HG02678 (cell line): Measurements from ENCODE around the gene SMPD1.
"Not testable (repeated sequence)": the region's sequence is repeated elsewhere in the genome, so short reads cannot be mapped to it uniquely, and the experiment has no call there.

Source experiments
- ATAC-seq: cut with Tn5 transposase; IDR thresholded peaks from one replicate; pipeline ENCODE4 v1.9.1; 2021; ENCODE audit warnings: mild to moderate bottlenecking, moderate library complexity; ENCODE audit not compliant: unreplicated experiment

SMPD1 gene

DNA sequence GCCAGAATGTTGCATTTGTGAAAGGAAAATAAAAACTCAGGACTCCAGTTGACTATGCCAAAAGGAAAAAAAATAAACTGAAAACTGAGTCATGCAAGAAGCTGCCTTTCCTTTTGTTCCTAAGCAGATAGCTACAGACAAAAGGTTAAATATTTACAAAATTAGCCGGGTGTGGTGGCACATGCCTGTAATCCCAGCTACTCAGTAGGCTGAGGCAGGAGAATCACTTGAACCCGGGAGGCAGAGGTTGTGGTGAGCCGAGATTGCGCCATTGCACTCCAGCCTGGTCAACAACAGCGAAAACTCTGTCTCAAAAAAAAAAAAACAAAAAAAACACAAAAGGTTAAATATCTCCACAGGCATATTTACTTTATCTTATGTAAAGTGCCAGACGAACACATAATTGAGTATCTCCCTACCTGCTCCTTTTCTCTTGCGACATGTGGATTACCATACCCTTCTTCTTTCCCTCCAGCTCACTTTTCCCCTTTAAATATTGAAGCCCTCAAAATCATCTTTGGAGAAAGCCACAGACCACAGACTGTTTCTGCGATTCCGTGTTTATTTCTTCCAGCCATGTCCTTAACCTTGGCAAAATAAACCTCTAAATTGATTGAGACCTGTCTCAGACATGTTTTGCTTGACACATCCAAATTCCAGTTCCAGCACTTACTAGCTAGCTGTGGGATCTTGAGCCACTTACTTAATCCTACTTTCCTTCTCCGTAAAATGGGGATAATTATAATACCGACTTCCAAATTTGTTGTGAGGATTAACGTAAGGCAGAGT, 2.3 kb upstream of the SMPD1 start:
- ATAC-seq, result no peak

DNA sequence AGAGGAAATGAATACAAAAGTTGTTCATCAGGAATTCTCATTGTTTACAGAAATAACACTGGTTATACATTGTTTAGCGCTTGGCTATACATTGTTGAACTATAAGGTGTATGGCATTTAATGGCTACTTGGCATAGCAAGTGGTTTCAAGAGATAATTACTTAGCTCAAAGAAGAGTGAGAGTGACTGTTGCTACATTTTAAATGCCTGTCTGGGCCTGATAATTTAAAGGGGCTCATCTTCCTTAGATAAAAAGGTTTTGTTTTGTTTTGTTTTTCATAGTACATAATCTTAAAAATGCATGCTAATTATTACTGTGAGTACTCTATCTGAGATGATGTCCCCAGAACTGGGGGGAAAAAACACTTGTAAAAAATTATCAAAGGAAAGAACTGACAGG, 1.5 kb upstream of the SMPD1 start:
- no peak for ATAC-seq

DNA sequence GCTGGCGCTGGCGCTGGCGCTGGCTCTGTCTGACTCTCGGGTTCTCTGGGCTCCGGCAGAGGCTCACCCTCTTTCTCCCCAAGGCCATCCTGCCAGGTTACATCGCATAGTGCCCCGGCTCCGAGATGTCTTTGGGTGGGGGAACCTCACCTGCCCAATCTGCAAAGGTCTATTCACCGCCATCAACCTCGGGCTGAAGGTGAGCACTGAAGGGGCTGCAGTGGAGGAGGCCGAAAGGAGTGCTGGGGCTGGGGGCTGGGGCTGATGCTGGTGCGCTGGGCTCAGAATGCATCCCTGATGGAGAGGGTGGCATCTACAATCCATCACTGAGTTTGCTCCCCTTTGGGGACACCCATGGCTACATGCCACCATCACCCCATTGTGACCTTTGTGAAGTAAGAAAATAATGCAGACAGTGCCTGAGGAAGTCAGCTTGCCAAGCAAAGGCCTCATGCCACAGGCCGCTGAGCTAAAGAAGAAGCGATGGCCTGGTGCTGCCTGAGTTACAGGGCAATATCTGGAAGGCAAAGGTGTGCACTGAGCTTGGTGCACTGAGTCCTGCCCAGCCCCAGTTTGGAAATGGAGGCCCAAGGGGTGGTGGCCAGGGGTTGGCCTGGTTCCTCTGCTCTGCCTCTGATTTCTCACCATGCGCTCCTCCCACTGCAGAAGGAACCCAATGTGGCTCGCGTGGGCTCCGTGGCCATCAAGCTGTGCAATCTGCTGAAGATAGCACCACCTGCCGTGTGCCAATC, 620 bp downstream of the SMPD1 start:
- no peak for ATAC-seq

DNA sequence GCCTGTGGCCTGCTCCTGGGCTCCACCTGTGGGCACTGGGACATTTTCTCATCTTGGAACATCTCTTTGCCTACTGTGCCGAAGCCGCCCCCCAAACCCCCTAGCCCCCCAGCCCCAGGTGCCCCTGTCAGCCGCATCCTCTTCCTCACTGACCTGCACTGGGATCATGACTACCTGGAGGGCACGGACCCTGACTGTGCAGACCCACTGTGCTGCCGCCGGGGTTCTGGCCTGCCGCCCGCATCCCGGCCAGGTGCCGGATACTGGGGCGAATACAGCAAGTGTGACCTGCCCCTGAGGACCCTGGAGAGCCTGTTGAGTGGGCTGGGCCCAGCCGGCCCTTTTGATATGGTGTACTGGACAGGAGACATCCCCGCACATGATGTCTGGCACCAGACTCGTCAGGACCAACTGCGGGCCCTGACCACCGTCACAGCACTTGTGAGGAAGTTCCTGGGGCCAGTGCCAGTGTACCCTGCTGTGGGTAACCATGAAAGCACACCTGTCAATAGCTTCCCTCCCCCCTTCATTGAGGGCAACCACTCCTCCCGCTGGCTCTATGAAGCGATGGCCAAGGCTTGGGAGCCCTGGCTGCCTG, 1.4 kb downstream of the SMPD1 start:
- ATAC-seq, result no peak

DNA sequence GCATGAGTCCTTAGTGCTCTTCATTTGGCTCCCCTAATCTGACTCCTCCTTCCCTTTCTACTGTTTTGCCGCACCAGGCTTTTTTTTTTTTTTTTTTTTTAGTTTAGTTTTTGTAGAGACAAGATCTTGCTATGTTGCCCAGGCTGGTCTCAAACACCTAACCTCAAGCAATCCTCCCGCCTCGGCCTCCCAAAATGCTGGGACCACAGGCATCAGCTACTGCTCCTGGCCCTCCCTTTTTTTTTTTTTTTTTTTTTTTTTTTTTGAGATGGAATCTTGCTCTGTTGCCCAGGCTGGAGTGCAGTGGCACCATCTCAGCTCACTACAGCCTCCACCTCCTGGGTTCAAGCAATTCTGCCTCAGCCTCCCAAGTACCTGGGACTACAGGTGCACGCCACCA, 2.0 kb downstream of the SMPD1 start:
- not testable (repeated sequence) for ATAC-seq

DNA sequence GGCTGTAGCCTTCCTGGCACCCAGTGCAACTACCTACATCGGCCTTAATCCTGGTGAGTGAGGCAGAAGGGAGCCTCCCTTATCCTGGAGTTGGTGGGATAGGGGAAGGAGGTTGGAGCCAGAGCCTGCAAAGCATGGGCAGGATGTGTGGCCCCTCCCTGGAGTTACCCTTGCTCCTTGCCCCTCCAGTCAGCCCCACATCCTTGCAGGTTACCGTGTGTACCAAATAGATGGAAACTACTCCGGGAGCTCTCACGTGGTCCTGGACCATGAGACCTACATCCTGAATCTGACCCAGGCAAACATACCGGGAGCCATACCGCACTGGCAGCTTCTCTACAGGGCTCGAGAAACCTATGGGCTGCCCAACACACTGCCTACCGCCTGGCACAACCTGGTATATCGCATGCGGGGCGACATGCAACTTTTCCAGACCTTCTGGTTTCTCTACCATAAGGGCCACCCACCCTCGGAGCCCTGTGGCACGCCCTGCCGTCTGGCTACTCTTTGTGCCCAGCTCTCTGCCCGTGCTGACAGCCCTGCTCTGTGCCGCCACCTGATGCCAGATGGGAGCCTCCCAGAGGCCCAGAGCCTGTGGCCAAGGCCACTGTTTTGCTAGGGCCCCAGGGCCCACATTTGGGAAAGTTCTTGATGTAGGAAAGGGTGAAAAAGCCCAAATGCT, 3.9 kb downstream of the SMPD1 start:
- no peak for ATAC-seq

DNA sequence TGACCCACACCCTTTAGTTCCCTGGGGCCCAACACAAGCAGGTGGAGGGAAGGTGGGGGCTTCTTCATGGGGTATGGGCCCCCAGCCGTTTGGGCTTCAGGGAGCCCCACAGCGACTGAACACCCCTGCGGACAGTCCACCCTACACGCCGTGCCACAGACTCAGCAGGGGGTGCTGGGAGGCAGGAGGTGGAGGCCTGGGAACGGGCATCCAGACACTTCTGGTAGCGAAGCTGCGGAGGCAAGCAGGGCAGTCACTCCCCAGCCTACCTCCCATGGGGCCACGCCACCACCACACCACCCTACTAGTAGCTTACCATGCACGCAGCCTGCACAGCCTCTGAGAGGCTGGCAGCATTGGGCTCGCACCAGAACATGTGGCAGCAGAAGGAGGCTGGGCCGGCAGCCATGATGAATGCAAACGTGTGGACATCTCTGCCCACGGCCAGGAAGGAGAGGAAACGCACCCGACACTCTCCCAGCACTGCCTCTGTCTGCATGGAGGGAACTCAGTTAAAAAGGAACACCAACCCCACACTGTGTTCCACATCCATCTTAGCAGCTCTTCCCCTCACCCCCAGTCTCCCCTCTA, 5.3 kb downstream of the SMPD1 start:
- ATAC-seq, result no peak

DNA sequence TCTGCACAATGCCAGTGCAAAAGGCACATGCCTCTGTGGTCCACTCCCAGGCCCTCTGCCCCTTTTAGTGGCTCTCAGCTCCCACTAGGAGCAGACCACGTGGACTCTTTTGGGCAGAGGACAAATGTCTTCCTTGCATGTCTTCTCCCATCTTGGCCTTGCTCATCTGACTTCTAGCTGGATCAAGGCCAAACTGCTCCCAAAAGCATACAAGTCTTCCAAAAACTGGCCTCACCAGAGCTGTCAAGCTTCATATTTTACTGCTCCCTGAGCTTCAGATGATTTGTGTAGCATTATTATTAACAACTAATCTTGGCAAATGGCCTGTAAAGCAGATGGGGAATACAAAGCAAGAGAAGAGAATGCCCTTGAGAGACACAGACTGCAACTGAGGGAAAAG, 6.9 kb downstream of the SMPD1 start:
- no peak for ATAC-seq

DNA sequence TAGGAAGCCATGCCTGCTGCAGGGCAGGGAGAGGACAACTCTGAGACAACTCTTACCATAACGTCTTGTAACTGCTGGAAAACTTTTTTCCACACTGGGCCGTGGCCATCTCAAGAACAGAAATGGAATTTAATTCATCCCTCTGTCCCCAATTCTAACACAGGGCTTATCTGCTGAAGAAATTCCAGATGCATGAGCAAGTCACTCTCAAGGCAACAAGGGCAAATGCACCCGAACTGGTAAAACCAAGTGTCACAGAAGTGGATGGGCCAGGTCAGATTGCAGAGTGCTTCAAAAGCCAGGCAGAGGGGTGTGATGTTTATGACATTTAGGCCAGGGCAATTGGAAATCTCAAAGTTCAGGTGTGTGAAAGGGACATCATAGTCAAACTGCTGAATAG, 7.4 kb downstream of the SMPD1 start:
- no peak for ATAC-seq

DNA sequence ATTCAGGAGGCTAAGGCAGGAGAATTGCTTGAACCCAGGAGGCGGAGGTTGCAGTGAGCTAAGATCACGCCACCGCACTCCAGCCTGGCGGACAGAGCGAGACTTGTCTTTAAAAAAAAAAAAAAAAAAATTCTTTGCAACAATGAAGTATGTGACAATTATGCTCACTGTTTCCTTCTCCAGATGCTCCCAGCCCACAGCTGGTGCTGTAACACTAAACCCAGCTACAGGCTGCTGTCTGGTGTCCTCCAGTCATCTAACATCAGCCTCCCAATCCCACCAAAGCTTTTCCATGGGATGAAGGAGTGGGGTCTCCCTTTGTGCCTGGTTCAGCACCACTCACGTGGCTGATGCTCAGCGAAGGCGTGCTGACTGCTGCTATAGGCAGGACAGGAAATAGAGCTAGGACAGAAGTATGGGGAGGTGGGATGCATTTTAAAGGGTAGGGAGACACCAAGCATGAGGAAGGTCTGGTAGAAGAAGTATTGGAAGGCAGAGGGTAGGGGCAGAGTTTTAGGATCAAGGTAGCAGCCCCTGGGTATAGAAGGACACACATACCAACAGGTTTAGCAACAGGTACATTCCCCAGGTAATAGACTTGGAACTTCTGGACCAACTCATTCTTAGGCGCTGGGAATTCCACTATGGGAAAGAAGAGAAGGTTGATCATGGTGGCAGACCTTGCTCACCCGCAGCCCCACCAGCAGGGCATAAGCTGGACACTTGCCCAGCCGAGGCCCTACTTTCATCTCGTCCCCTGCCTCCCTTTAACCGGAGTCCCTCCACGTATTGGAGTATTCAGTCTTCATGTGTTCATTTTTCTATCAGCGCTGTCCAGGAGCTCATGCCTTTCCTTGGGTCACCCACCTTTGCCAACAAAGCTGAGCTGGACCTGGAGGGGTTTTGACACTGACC, 10.4 kb downstream of the SMPD1 start:
- no peak for ATAC-seq

DNA sequence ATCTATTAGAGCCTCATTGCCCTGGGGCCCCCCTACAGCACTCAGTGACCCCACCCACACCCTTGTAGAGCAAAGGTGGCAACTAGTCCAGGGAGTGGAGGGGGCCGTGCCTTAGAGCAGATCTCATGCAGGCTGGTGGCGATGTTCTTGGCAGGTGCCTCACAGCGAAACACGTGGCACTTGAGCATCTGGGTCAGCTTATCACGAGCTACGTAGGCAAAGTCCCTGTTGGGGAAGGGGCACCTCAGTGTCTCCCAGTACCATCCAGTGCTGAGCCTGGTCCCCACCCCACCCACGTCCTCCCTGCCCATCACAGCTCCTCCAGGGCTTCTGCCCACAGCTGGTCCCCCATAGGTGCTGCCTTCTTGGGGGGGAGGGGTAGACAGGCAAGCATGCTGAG, 11.2 kb downstream of the SMPD1 start:
- ATAC-seq, result no peak

DNA sequence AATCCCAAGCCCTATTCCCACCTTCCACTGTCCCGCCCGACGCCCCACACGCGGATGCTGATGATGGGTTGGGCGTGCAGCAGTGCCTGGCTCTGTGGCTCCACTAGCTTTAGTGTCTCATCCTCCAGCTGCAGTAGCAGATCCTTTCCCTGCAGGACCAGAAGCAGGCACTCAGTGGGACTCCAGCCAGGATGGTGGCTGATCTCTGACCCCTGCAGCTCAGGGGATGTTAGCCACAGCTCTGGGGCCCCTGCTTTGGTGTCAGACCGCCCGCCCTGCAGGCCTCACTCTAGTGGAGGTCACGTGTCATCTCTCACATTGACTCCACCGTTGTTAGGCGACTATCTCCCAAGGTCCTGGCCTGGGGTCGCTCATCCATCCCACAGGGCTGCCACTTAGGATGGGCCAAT, 11.8 kb downstream of the SMPD1 start:
- peak; percentile 28 for ATAC-seq

DNA sequence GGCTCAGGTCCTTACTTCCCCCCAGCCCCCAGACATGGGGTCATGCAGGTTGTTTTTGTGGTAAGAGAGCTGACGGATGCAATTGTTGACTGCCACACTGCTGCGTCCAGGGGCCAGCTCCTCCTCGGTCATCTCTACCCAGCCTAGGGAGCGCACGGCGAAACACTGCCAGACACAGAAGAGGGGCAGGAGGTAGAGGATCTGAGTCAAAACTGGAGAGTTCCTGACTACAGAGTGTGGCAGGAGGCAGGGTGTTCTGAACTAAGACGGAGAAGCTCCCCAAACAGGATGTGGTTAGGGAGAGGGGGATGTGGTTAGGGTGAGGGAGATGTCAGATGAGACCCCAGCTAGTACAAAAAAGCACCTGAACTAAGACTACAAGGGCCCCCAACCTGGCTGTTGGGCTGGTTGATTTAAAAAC, 12.3 kb downstream of the SMPD1 start:
- ATAC-seq, result peak; percentile 92

DNA sequence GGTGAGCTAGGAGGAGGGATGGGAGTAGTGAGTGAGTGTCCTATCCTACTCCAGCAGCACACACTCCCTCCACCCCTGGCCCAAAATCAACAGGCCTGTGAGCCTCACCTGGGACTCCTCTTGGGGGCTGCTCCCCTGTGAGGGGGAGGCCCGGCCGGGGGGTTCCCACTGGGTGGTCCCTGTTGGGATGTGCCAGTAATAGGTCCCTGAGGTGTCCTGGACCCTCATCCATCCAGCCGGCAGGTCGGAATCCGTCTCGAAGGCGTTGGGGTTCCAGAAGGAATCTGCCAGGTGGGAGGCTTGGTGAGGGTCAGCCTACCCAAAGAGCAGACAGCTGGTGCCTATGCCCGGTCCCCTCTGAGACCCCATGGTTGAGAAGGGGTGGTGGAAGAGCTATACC, 13.3 kb downstream of the SMPD1 start:
- ATAC-seq, result no peak

DNA sequence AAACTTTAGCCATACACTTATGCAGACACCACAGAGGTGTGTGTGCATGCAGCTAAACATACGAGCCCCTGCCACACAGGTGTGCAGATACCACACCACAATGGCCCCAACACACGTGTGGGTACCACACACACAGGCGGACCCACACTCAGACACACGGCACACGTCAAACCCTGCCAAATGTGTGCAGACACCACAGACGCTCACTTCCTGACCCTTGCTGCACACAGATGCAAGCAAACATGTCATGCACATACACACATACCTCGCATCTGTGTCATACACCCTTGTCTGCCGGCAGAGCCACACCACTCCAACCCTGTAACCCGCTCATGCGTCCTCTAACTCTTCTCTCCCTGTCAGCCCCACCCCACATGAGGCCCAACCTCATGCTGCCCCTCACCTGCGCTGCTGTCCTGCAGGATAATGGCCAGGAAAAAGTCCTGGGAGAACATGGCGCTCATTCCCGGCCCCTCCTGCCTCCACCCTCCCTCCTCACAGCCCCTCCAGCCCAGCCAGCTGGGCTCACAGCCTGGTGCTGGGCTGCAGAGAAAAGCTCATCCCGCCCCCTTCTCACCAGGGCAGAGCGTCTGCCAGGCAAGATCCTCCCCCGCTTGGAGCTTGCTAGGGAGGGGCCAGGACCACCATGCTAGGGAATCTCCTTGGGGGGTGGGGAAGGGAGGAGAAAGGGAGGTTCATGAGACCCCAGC, 14.2 kb downstream of the SMPD1 start:
- ATAC-seq, result no peak

DNA sequence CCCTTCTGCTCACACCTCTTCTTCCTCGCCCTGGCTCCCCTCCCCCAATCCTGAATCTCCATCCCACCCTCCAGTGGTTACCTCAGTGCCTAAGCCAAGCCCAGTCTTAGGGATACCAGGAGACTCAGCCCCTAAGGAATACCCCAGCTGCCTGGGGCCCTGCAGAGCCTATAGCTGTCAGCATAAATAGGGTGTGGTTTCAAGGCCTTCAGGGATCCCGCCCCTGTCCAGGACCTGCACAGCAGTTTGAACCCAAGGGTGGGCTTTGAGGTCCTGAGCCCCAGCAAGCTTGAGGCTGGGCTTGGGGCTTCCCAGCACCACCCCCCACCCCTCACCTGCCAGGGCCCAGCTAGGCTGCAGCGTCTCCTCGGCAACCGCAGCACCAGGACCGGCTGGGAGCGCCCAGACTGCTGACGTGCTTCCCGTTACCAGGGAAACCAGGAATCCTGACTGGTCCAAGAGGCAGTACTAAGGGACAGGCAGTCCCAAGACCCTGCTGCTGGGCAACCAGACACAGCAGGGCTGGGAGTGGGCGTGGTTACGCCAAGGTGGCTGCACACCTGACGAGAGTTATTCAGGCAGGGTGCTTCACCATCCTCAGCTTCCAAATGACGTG, 14.9 kb downstream of the SMPD1 start:
- ATAC-seq, result no peak

DNA sequence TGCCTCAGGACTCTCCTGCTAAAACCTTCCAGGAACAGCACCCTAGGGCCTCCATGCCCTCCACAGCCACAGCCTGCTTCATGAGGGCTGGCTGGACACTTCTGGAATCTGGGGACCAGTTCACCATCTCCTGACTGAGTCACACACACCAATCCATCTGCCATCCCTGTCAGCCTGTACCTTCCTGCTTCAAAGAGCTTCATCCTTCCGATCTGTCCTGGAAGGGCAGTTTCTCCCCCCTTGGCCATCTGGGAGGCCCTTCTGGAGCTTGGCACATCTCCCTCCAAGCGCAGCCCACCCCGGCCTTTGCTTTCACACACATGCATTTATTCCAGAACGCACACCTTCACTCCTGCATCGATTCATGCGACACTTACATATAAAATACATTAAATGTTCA, 15.6 kb downstream of the SMPD1 start:
- no peak for ATAC-seq

DNA sequence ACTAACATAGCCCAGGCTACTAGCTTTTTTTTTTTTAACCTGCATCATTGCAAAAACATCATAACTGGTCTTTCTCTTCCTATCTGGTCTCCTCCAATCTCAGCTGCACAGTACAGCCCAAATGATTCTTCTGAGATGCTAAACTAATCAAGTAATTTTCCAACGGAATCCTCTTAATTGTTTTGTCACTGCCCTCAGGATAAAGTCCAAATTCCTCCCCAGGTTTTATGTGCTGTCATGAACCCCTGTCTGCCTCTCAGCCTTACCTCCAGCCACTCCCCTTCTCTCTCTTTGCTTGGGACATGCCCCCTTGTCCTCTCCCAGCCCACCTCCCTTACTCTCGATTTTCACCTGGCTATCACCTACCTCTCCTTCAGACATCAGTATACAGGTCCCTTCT, 16.1 kb downstream of the SMPD1 start:
- ATAC-seq, result no peak
